OCI-LY3 (cell line): Measurements from ENCODE around the gene ALDOB.

Experiments
- EZH2phosphoT487 ChIP-seq: fragments of 200-600 bp; shearing (Covaris generic); IDR thresholded peaks from 2 replicates; pipeline ENCODE4 v1.6.1; 2018; ENCODE audit warnings: antibody characterized with exemption, mixed run types, low read depth
- TF ChIP-seq, protein P1 (sequence below): fragments of 200-600, 300-600 bp; sonication (generic); IDR thresholded peaks from 2 replicates; pipeline ENCODE4 v1.5.1; 2014; ENCODE audit warnings: antibody characterized with exemption, low read length, low read depth

DNA sequence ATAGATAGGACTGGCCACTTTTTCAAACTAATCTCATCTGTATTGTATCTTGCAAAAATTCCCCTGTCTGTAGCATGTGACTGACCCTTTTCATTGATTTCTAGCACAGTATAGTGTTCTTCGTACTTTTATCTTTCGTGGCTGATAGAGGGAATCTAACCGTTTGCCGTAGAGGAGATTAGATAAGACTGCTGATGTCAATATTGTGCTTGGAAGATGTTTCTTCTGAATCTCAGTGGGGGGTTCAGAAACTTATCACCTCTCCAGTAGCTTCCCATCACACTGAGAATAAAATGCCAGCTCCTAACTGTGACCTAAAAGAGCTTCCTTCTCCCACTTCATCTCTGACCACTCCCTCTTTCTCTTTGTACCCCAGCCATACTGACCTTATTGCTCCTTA is 25.4 kb upstream of the ALDOB start:
- TF ChIP-seq, protein P1, sequence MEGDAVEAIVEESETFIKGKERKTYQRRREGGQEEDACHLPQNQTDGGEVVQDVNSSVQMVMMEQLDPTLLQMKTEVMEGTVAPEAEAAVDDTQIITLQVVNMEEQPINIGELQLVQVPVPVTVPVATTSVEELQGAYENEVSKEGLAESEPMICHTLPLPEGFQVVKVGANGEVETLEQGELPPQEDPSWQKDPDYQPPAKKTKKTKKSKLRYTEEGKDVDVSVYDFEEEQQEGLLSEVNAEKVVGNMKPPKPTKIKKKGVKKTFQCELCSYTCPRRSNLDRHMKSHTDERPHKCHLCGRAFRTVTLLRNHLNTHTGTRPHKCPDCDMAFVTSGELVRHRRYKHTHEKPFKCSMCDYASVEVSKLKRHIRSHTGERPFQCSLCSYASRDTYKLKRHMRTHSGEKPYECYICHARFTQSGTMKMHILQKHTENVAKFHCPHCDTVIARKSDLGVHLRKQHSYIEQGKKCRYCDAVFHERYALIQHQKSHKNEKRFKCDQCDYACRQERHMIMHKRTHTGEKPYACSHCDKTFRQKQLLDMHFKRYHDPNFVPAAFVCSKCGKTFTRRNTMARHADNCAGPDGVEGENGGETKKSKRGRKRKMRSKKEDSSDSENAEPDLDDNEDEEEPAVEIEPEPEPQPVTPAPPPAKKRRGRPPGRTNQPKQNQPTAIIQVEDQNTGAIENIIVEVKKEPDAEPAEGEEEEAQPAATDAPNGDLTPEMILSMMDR, result no peak
- no peak for TF ChIP-seq EZH2phosphoT487
